EH (cell line): ENCODE results near the gene GALNT3.

Experiments used
- DNase-seq: peaks from one replicate; pipeline ENCODE4 v3.0.0-alpha.2; 2015; ENCODE audit warnings: low read depth

GALNT3 gene

GRCh38 chr2:165793779-165794535 is at the start of gene GALNT3:
GALNT3 (minus strand) TSS chr2:165794247; CDS start chr2:165770700, 23,547 bp downstream.
- DNase-seq = peak; percentile 29

GRCh38 chr2:165843351-165843750 is 49.3 kb upstream of the GALNT3 start:
- no peak for DNase-seq

DNA sequence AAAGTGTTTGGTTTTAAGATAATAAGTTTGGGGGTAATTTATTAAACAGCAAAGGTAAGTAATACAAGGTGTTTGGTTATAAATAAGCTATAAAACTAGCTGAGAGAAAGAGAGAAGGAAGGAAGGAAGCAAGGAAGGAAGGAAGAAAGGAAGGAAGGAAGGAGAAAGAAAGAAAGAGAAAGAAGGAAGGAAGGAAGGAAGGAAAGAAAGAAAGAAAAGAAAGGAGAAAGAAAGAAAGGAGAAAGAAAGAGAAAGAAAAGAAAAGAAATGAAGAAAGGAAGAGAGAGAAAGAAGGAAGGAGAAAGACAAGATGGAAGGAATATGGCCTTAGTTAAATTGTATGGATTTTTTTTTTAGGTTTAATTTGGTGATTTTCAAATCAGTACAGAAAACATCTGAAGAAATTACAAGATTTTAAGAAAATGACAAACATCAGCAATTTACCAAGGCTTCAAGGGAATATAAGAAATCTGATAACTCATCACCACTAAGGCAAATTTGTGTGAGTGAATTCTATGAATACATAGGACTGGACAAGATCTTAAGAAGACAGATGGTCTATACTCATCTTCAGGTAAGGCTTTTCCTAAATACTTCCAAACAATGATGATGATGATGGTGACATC is 46.4 kb upstream of the GALNT3 start:
- DNase-seq = no peak

DNA sequence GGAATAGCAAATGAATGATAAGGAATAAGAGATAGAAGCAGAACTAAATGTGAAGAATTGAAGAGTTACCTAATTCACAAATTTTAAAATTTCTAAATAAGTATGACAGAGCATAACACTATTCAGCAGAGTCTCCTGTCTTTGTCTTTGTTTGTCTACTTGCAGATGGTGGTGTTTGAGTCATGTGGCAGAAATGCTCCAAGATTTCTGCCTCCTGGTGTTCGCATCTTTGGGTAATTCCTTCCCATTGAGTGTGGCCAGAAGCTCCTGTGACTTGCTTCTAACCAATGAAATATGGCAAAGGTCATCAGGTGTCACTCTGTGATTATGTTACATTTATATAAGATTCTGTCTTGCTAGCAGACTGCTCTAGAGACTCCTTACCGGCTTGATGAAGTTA is 45.6 kb upstream of the GALNT3 start:
- peak; percentile 56 for DNase-seq

DNA sequence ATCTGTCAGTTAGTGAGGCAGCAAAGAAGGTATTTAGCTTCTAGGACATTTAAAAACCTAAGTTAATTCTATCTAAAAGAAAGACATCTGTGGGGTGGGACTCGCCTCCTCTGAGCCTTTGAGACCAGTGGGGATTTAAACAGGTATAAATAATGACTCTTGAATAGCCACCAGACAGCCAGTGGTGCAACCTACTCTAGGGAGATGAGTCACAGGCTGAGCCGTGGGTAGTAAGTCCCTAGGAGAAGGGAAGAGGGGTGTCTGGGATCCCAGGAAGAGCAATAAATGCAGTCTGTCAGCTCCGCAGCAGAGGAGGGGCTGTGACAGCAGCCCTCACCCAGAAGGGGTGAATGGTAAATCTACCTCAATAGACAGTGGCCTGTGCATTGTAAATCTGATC is 43.1 kb upstream of the GALNT3 start:
- peak; percentile 48 for DNase-seq

DNA sequence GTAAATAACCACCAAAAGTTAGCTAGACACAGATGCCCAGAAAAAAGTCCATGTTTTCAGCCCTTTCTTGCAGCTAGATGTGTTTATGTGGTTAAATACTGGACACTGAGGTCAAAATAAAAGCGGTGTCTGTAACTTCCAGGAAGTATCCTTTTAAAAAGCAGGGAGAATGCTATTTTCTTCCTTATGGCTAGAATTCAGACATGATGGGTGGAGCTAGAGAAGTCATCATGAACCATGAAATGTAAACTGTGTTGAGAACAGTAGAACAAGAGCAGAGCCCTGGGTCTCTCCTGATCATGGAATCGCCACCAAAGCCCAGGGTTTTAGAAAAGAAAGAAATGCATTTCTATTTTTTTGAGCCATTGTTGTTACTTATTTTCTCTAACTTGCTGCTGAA is 41.3 kb upstream of the GALNT3 start:
- no peak for DNase-seq

GRCh38 chr2:165833156-165833555 is 39.1 kb upstream of the GALNT3 start:
- peak; percentile 68 for DNase-seq

DNA sequence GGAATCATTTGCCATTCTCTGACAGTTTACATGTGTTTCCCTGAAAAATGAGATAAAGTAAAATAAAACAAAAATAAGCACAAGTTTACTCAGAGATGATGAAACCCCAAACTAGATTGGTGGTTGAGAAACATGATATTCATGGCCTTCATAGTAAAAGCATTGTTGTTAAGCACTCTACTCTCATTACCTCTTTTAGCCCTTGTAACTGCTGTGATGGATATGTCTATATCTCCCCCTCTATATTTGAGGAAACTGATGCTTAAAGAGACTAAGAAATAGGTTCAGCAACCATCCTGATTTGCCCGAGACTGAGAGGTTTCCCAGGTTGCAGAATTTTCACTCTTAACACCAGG is 33.9 kb upstream of the GALNT3 start:
- DNase-seq = no peak

DNA sequence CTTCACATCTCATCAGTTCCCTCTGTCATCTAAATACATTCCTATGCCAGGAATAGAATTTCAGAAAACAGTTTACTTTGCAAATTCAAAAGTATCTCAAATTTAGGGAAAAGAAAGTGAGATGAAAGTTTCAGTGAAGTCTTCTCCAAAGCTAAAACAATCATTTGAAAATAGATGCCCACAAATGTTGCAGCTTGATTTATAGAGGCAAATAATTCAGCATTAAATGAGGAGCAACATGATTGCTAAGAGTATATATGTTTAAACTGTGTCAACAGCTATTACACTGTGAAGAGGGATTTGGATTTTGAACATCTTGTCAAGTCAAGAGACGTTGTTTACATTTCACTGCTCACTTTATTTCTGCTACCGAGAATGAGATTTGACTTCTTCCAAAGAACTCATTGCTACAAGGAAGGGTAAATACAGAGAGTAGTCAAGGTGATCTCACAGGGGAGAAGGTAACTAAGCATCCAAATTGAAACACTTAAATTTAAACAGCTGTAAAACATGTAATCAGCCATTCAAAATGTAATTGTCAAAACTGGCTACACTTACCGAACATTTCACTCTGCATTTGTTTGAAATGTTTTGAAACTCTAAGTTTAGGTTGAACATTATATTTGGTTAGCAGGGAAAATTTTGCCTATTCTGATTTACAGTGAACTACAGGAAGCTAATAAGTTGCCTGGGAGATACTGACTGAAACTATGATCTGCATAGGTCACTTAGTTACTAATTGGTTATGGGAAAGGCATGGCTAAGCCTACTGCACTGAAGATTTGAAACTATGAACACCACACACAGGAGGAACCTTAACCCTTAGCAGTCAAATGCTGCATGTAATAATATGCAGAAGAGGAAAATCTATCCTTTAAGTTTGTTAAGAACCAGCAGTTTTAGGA is 33.2 kb upstream of the GALNT3 start:
- no peak for DNase-seq

GRCh38 chr2:165825041-165825440 is 31.0 kb upstream of the GALNT3 start:
- DNase-seq = no peak

- no peak for DNase-seq
Observed at GRCh38 chr2:165820296-165820695, 26.2 kb upstream of the GALNT3 start.

GRCh38 chr2:165818920-165819319 is 24.9 kb upstream of the GALNT3 start:
- DNase-seq = no peak

DNA sequence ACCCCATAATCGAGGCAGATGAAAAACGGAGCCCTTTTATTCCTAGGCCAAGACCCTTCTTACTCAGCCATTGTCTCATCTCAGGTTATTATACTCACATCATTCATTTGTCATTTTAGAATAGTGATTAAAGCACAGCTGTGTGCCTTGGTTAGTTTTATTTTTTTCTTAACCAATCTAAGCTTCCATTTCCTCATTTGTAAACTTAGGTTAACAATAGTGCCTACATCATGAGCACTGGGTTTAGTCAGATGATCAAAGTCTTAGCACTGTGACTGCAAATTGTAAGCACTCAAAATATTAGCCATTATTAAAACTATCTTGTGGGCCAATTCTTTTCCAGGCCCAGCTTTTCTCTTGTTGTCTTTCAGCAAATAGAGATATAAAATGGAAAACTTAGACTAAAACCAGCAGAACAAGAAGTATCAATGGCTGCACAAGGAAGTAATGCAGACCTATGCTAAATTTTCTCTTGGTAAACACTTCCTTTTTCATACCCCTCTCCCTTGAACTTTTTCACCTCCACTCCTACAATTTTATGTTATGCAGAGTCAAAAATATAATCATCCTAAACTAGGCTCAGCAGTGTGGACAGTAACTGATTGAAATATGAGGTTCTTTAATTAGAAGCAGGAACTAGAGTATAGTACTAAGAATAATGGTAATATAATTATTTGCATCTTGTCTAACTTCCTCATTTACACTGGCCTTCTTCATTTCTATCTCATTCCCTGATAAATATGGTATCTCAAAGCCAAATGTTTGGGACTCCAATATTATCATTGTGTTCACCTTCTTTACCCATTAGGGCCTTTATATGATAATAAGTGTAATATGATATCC is 21.5 kb upstream of the GALNT3 start:
- DNase-seq = no peak

GRCh38 chr2:165814473-165814872 is 20.4 kb upstream of the GALNT3 start:
- no peak for DNase-seq

DNA sequence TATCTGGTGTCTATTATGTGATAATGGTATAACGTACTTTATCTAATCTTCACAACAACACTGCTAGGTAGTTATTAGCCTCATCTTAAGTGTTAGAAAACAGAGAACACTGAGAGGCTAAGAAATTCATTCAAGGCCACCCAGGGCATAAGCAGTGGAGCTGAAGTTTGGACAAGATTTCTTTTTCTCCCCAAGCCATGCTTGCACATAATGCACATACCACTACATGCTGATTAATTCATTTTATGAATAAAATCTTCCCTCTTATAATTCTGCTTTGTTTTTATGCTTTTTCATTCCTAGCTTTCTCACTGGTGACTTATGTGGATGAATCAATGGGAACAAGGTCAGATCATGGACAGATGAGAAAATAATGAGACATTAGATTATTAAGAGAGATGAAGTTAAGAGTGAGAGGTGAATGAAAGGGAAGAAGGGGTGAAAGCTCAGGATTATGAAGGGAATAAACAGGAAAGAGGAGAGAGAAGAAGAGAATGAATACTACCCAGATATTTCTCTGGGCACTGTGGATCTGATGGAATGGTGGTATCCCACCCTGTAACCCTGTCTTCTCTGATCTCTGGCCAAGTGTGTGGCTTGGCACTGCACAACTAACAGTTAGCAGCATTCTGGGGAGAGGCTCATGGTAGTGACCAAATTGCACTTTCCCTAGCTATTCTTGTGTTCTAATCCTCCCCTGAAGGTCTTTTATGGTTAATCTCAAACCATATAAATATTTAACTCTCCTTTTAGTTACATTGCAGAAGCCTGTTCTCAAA is 17.7 kb upstream of the GALNT3 start:
- DNase-seq = no peak

GRCh38 chr2:165810418-165810817 is 16.4 kb upstream of the GALNT3 start:
- DNase-seq = no peak

GRCh38 chr2:165804719-165805118 is 10.7 kb upstream of the GALNT3 start:
- DNase-seq = no peak

DNA sequence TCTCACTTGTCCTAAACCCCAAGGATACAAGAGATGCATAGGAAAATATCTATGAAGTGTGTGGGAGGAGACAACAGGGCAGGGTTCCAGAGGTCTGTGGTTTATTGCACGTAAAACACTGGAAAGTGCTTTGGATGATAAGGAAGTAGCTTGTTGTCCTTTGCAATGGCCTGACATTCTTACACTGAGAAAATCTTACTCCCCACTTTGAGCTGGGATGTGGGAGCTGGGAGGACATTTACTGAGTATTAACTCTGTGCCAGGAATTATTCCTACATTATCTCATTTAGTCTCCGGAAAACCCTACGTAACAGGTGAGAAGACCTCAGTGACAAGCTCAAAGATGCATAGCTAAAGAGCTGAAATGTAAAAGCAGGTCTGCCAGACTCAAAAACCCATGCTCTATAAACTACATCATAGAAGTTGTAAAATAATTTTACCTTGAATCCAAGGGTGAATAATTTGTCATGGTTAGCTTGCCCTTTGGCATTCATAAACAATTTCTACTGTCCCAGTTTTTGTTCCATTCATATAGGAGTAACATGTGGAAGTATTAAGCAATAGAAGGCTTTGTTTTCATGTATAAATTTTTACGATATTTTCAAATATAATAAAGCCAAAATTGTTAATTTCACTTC is 9.2 kb upstream of the GALNT3 start:
- DNase-seq = peak; percentile 61

DNA sequence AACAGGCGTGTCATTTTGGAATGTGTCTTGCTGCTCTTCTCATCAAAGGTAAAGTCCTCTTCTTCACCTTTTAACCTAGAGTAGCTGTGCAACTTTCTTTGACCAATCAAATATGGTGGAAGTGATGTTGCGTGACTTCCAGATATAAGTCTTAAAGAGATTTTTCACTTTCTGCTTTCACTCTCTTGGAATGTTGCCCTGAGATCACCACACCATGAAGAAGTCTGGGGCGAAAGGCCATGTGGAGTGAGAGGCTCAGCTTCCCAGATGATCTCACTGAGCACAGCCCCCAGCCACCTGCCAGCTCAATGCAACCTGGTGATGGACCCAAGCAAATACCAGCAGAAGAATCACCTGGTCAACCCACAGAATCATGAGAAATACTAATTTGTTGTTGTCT is 7.1 kb upstream of the GALNT3 start:
- DNase-seq = no peak

- DNase-seq = no peak
Observed at GRCh38 chr2:165796819-165797530, 2.9 kb upstream of the GALNT3 start.
